ENCODE measurements around the gene TENT4A.

Gene TENT4A

DNA sequence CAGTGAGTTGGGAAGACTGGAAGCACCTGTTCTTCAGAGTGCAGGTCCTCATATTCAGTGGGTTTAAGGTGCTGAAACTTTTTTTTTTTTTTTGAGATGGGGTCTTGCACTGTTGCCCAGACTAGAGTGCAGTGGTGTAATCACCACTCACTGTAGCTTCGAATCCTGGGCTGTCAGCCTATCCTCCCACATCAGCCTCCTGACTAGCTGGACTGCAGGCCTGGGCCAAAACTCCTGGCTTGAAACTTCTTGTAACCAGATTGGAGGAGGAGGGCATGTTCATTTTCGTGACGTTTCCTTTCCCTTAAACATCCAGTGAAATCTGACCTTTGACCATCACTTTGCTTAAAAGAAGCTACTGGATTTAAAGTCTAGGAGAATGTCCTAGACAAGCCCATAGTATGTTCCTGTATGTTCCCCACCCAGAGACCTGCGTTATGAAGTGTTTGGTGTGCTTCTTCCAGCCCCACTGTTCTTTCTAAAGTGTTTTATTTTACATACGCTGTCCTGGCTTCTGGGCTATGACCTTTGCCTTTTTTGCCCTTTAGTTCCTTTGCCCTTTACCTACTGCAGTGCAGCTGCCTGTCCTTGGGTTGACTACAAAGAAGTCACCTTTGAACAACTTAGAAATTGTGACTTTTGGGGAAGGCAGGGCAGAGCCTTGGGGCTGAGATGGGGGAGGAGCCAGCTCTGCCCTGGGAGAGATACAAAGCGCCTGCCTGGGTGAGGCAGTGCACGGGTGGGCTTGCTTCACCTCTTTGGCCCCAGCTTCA, 18.4 kb downstream of the TENT4A start:
- Mint-ChIP-seq H3K9me3 (no peaks in the 10 kb centered on the region), H3K27ac (peak overlapping the region; percentile 7 to 58 (median 24)), H3K4me3 (no peak overlapping the region), H3K36me3 (ENCODE audit: low read depth) (peaks cover 5% of the 10 kb centered on the region), H3K27me3 (ENCODE audit: low read depth) (no peaks in the 10 kb centered on the region), H3K4me1 (peaks cover 79% of the 10 kb centered on the region)
- TF ChIP-seq, protein P1, sequence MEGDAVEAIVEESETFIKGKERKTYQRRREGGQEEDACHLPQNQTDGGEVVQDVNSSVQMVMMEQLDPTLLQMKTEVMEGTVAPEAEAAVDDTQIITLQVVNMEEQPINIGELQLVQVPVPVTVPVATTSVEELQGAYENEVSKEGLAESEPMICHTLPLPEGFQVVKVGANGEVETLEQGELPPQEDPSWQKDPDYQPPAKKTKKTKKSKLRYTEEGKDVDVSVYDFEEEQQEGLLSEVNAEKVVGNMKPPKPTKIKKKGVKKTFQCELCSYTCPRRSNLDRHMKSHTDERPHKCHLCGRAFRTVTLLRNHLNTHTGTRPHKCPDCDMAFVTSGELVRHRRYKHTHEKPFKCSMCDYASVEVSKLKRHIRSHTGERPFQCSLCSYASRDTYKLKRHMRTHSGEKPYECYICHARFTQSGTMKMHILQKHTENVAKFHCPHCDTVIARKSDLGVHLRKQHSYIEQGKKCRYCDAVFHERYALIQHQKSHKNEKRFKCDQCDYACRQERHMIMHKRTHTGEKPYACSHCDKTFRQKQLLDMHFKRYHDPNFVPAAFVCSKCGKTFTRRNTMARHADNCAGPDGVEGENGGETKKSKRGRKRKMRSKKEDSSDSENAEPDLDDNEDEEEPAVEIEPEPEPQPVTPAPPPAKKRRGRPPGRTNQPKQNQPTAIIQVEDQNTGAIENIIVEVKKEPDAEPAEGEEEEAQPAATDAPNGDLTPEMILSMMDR (IDR thresholded peaks at IDR 0.05; ENCODE audit: unreplicated experiment in 3 of 3): no peak

DNA sequence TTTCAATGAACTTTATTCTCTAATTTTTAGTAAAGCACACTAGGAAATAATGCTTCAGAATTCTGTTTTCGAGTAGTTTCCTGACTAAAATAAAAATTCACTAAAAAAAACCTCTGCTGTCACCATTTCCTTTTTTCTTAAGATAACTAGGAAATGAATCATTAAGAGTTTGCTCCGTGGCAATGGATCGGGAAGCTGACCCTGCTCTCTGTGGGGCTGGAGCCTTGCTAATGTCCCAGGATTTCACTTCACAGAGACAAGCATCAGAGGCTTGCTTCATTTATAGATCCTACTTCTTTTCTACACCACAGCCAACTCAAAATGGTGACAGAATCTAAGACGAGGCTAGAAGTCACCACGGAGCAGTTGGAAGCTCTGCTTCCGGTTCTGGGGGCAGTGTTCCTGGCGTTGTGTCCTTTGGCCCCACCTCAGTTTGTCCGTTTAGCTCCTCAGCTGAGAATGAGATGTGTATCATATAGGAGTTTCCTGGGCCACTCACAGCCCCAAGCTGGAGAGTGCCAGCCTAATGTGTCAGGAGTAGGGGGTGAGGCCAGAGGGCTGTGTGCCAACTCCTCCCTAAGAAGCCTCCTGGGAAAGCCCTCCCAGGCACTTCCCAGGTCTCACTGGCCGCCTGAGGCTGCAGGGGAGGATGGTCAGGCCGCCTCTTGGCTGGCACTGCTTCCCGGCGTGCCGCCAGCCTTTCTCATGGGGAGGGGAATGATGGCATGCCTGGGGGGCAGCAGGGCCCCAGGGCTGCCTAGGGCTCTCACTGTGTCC, 19.6 kb downstream of the TENT4A start:
- peaks cover 10% of the 10 kb centered on the region for H3K36me3 Mint-ChIP-seq (ENCODE audit: low read depth)
- TF ChIP-seq, protein P1 (IDR thresholded peaks at IDR 0.05; ENCODE audit: unreplicated experiment in 3 of 3): no peak
- H3K4me1 Mint-ChIP-seq: peaks cover 69% of the 10 kb centered on the region
- no peaks in the 10 kb centered on the region for H3K27me3 Mint-ChIP-seq (ENCODE audit: low read depth)
- H3K4me3 Mint-ChIP-seq: no peak overlapping the region
- H3K27ac Mint-ChIP-seq: peak overlapping the region; percentile 21 to 64 (median 33)
- H3K9me3 Mint-ChIP-seq: no peaks in the 10 kb centered on the region

DNA sequence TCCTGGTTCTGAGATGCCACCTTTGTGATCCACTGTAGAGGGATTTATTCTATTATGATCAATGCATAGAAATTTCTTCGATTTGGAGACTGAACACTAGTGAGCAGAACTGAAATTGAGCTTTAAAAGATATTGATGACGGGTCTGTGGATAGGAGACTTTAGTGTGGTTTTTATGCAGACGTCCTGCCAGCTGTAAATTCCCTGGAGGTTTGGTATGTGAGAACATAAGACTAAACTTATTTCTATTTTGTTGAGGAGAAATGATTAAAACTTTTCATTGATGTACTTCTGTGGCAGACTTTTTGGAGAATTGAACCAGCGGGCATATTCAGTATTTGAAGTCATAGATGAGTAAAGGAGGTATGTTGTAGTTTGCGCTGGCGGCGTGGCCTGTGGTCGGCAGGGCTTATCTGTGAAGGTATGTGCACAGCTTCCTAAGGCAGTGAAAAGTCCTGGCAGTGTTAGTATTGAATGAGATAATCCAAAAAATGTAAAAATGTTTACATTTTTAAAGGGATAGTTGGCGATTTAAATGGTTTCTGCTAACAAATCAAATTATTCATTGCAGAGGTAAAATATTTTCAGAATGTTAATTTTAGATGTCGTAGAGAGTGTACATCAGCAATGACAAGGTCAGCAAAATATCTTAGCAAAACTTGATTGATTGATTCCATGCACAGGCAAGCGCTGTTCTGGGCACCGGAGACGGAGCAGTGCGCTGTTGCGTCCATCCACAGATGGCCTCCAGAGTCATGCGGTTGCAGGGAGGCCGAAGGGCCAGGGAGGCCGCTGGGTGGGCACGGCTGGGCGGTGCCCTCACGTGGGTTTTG, 20.4 kb downstream of the TENT4A start:
- H3K27me3 Mint-ChIP-seq (ENCODE audit: low read depth): no peaks in the 10 kb centered on the region
- TF ChIP-seq, protein P1 (IDR thresholded peaks at IDR 0.05; ENCODE audit: unreplicated experiment in 3 of 3): no peak
- H3K27ac Mint-ChIP-seq: peak overlapping the region in 2 of 3 experiments; percentile 21 to 41
- no peak overlapping the region for H3K4me3 Mint-ChIP-seq
- H3K36me3 Mint-ChIP-seq (ENCODE audit: low read depth): peaks cover 13% of the 10 kb centered on the region
- H3K9me3 Mint-ChIP-seq: no peaks in the 10 kb centered on the region
- peaks cover 62% of the 10 kb centered on the region for H3K4me1 Mint-ChIP-seq

DNA sequence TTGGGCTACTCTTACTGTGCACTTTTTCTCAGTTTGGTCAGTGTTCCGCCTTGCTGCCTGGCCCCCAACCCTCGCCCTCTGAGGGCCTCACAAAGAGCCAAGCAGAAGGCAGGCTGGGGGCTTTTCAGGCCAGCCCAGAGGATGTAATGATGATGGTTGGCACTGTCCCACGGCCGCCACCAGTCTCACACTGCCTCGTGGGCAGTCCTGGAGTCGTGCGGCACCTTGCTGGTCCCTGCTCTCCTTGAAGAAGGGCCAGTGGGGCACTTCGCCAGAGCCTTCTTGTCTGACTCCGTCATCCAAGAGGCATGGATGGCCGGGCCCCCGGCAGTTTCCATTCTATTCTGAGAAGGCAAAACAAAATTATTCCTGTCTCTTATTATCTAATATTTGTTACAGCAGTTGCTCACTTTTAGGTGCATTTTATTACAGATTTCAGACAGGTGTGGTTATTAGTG, 21.0 kb downstream of the TENT4A start:
- TF ChIP-seq, protein P1 (IDR thresholded peaks at IDR 0.05; ENCODE audit: unreplicated experiment in 3 of 3): no peak
- Mint-ChIP-seq H3K4me1 (peaks cover 58% of the 10 kb centered on the region), H3K9me3 (no peaks in the 10 kb centered on the region), H3K27ac (peak overlapping the region in 1 of 3 experiments; percentile 54), H3K27me3 (ENCODE audit: low read depth) (no peaks in the 10 kb centered on the region), H3K36me3 (ENCODE audit: low read depth) (peaks cover 15% of the 10 kb centered on the region), H3K4me3 (no peak overlapping the region)

DNA sequence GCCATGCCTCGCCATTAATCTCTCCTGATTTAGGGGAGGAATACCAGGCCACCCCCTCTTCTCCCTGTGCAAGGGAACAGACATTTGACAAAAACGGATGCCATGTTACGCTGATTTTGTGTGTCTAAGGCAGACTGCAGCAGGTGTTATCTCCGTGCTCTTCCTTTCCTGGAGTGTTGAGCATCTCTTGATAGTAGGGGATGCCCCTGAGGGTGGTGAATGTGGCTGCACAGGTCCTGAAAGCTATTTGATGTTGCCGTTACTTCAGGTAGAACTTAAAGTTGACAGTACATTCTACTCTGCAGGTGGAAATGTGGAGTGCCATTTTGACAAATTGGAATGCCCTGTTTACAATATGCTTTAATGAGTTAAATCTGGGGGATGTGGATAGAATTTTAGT, 21.5 kb downstream of the TENT4A start:
- H3K4me3 Mint-ChIP-seq: no peak overlapping the region
- TF ChIP-seq, protein P1 (IDR thresholded peaks at IDR 0.05; ENCODE audit: unreplicated experiment in 3 of 3): no peak
- H3K27ac Mint-ChIP-seq: peak overlapping the region in 2 of 3 experiments; percentile 41 to 54
- no peaks in the 10 kb centered on the region for H3K9me3 Mint-ChIP-seq
- peaks cover 19% of the 10 kb centered on the region for H3K36me3 Mint-ChIP-seq (ENCODE audit: low read depth)
- no peaks in the 10 kb centered on the region for H3K27me3 Mint-ChIP-seq (ENCODE audit: low read depth)
- H3K4me1 Mint-ChIP-seq: peaks cover 53% of the 10 kb centered on the region
